ENCODE measurements around the gene PICK1.

The PICK1 gene

GRCh38 chr22:38026130-38027111, 30.8 kb upstream of the PICK1 start:
- H4K91ac ChIP-seq (ENCODE audit: low read depth, low read length): no peak overlapping the region
- no peaks in the 10 kb centered on the region for H3K27me3 ChIP-seq (ENCODE audit: insufficient read depth, low read length)
- H3K79me1 ChIP-seq (ENCODE audit: low read length): no peaks in the 10 kb centered on the region
- H3K23ac ChIP-seq (ENCODE audit: low read length): no peak overlapping the region
- no peak overlapping the region for H3K27ac ChIP-seq (ENCODE audit: low read depth, low read length)
- no peak overlapping the region for H3K4me3 ChIP-seq (ENCODE audit: low read depth, low read length)
- H2AK5ac ChIP-seq (ENCODE audit: low read length): no peak overlapping the region
- H3K36me3 ChIP-seq (ENCODE audit: control insufficient read depth in 1 of 2, insufficient read depth in 2 of 2, low read length in 2 of 2): no peaks in the 10 kb centered on the region
- H3K4me2 ChIP-seq (ENCODE audit: low read length): no peak overlapping the region
- H3K14ac ChIP-seq (ENCODE audit: low read length): no peak overlapping the region
- H3K4ac ChIP-seq (ENCODE audit: low read depth, low read length): no peak overlapping the region
- H3K79me2 ChIP-seq (ENCODE audit: control insufficient read depth, insufficient read depth, low read length, poor library complexity): no peaks in the 10 kb centered on the region
- H2BK12ac ChIP-seq (ENCODE audit: low read length): no peak overlapping the region
- H3K9me3 ChIP-seq (ENCODE audit: insufficient read depth, low read depth, low read length): no peaks in the 10 kb centered on the region
- DNase-seq: no peak
- H3K9ac ChIP-seq (ENCODE audit: low read length): no peak overlapping the region
- H2AFZ ChIP-seq (ENCODE audit: insufficient read depth, low read length, poor library complexity): no peak overlapping the region
- H2BK120ac ChIP-seq (ENCODE audit: insufficient read depth, low read length, poor library complexity): no peak overlapping the region
- no peak overlapping the region for H4K12ac ChIP-seq (ENCODE audit: low read depth, low read length)
- no peak overlapping the region for H2BK5ac ChIP-seq (ENCODE audit: low read depth, low read length, poor library complexity)
- WGBS (ENCODE audit: extremely low coverage, insufficient coverage, insufficient read length): no CpG with 5 or more reads among the region's 22 CpGs
- no peak overlapping the region for H4K8ac ChIP-seq (ENCODE audit: low read depth, low read length)
- H3K4me1 ChIP-seq (ENCODE audit: control insufficient read depth in 1 of 2, insufficient read depth in 2 of 2, low read length in 2 of 2): no peaks in the 10 kb centered on the region
- no peak overlapping the region for H3K18ac ChIP-seq (ENCODE audit: low read length)

GRCh38 chr22:38027487-38027886, 29.7 kb upstream of the PICK1 start:
- Histone ChIP-seq H3K4me1 (ENCODE audit: control insufficient read depth in 1 of 2, insufficient read depth in 2 of 2, low read length in 2 of 2) (peaks cover under 1% of the 10 kb centered on the region in 2 experiments), H2BK120ac (ENCODE audit: insufficient read depth, low read length, poor library complexity) (no peak overlapping the region), H4K91ac (ENCODE audit: low read depth, low read length) (no peak overlapping the region), H3K36me3 (ENCODE audit: control insufficient read depth in 1 of 2, insufficient read depth in 2 of 2, low read length in 2 of 2) (no peaks in the 10 kb centered on the region), H3K9me3 (ENCODE audit: insufficient read depth, low read depth, low read length) (no peaks in the 10 kb centered on the region), H3K4me3 (ENCODE audit: low read depth, low read length) (no peak overlapping the region), H2AFZ (ENCODE audit: insufficient read depth, low read length, poor library complexity) (no peak overlapping the region), H2AK5ac (ENCODE audit: low read length) (no peak overlapping the region), H3K79me2 (ENCODE audit: control insufficient read depth, insufficient read depth, low read length, poor library complexity) (no peaks in the 10 kb centered on the region), H4K8ac (ENCODE audit: low read depth, low read length) (no peak overlapping the region), H3K14ac (ENCODE audit: low read length) (no peak overlapping the region), H2BK5ac (ENCODE audit: low read depth, low read length, poor library complexity) (no peak overlapping the region), H4K12ac (ENCODE audit: low read depth, low read length) (no peak overlapping the region), H3K27ac (ENCODE audit: low read depth, low read length) (no peak overlapping the region), H3K4me2 (ENCODE audit: low read length) (no peak overlapping the region), H3K9ac (ENCODE audit: low read length) (no peak overlapping the region), H3K23ac (ENCODE audit: low read length) (no peak overlapping the region), H3K18ac (ENCODE audit: low read length) (no peak overlapping the region), H3K79me1 (ENCODE audit: low read length) (no peaks in the 10 kb centered on the region), H3K27me3 (ENCODE audit: insufficient read depth, low read length) (no peaks in the 10 kb centered on the region), H3K4ac (ENCODE audit: low read depth, low read length) (no peak overlapping the region), H2BK12ac (ENCODE audit: low read length) (no peak overlapping the region)
- WGBS (ENCODE audit: extremely low coverage, insufficient coverage, insufficient read length): no CpG with 5 or more reads among the region's 9 CpGs
- no peak for DNase-seq

GRCh38 chr22:38028344-38029130, 28.7 kb upstream of the PICK1 start:
- no peak overlapping the region for H3K18ac ChIP-seq (ENCODE audit: low read length)
- no peak overlapping the region for H2BK12ac ChIP-seq (ENCODE audit: low read length)
- no peaks in the 10 kb centered on the region for H3K79me2 ChIP-seq (ENCODE audit: control insufficient read depth, insufficient read depth, low read length, poor library complexity)
- H2BK5ac ChIP-seq (ENCODE audit: low read depth, low read length, poor library complexity): no peak overlapping the region
- H3K4ac ChIP-seq (ENCODE audit: low read depth, low read length): no peak overlapping the region
- H3K4me1 ChIP-seq (ENCODE audit: control insufficient read depth in 1 of 2, insufficient read depth in 2 of 2, low read length in 2 of 2): peaks cover 8 to 9% of the 10 kb centered on the region in 2 experiments
- no peaks in the 10 kb centered on the region for H3K36me3 ChIP-seq (ENCODE audit: control insufficient read depth in 1 of 2, insufficient read depth in 2 of 2, low read length in 2 of 2)
- no peak overlapping the region for H4K91ac ChIP-seq (ENCODE audit: low read depth, low read length)
- H3K4me2 ChIP-seq (ENCODE audit: low read length): no peak overlapping the region
- no peak overlapping the region for H2BK120ac ChIP-seq (ENCODE audit: insufficient read depth, low read length, poor library complexity)
- WGBS (ENCODE audit: extremely low coverage, insufficient coverage, insufficient read length): no CpG with 5 or more reads among the region's 15 CpGs
- H3K23ac ChIP-seq (ENCODE audit: low read length): no peak overlapping the region
- no peaks in the 10 kb centered on the region for H3K9me3 ChIP-seq (ENCODE audit: insufficient read depth, low read depth, low read length)
- peaks cover 3% of the 10 kb centered on the region for H3K79me1 ChIP-seq (ENCODE audit: low read length)
- no peak overlapping the region for H3K14ac ChIP-seq (ENCODE audit: low read length)
- no peak overlapping the region for H3K9ac ChIP-seq (ENCODE audit: low read length)
- H3K27ac ChIP-seq (ENCODE audit: low read depth, low read length): no peak overlapping the region
- no peak overlapping the region for H2AK5ac ChIP-seq (ENCODE audit: low read length)
- H2AFZ ChIP-seq (ENCODE audit: insufficient read depth, low read length, poor library complexity): no peak overlapping the region
- DNase-seq: no peak
- H4K12ac ChIP-seq (ENCODE audit: low read depth, low read length): no peak overlapping the region
- H4K8ac ChIP-seq (ENCODE audit: low read depth, low read length): no peak overlapping the region
- H3K27me3 ChIP-seq (ENCODE audit: insufficient read depth, low read length): no peaks in the 10 kb centered on the region
- no peak overlapping the region for H3K4me3 ChIP-seq (ENCODE audit: low read depth, low read length)

- peaks cover 11% of the 10 kb centered on the region for H3K79me1 ChIP-seq (ENCODE audit: low read length)
- H4K8ac ChIP-seq (ENCODE audit: low read depth, low read length): no peak overlapping the region
- no peak overlapping the region for H3K14ac ChIP-seq (ENCODE audit: low read length)
- DNase-seq: no peak
- H3K36me3 ChIP-seq (ENCODE audit: control insufficient read depth in 1 of 2, insufficient read depth in 2 of 2, low read length in 2 of 2): no peaks in the 10 kb centered on the region
- H3K23ac ChIP-seq (ENCODE audit: low read length): no peak overlapping the region
- no peak overlapping the region for H4K91ac ChIP-seq (ENCODE audit: low read depth, low read length)
- no peak overlapping the region for H3K27ac ChIP-seq (ENCODE audit: low read depth, low read length)
- no peak overlapping the region for H3K9ac ChIP-seq (ENCODE audit: low read length)
- no peak overlapping the region for H3K18ac ChIP-seq (ENCODE audit: low read length)
- peaks cover 17% of the 10 kb centered on the region in 2 experiments for H3K4me1 ChIP-seq (ENCODE audit: control insufficient read depth in 1 of 2, insufficient read depth in 2 of 2, low read length in 2 of 2)
- H2BK120ac ChIP-seq (ENCODE audit: insufficient read depth, low read length, poor library complexity): no peak overlapping the region
- H2AFZ ChIP-seq (ENCODE audit: insufficient read depth, low read length, poor library complexity): no peak overlapping the region
- peaks cover 3% of the 10 kb centered on the region for H3K79me2 ChIP-seq (ENCODE audit: control insufficient read depth, insufficient read depth, low read length, poor library complexity)
- H3K9me3 ChIP-seq (ENCODE audit: insufficient read depth, low read depth, low read length): no peaks in the 10 kb centered on the region
- H3K4ac ChIP-seq (ENCODE audit: low read depth, low read length): no peak overlapping the region
- H3K4me3 ChIP-seq (ENCODE audit: low read depth, low read length): no peak overlapping the region
- H4K12ac ChIP-seq (ENCODE audit: low read depth, low read length): no peak overlapping the region
- H2BK12ac ChIP-seq (ENCODE audit: low read length): no peak overlapping the region
- no peak overlapping the region for H3K4me2 ChIP-seq (ENCODE audit: low read length)
- H2AK5ac ChIP-seq (ENCODE audit: low read length): no peak overlapping the region
- no peak overlapping the region for H2BK5ac ChIP-seq (ENCODE audit: low read depth, low read length, poor library complexity)
- H3K27me3 ChIP-seq (ENCODE audit: insufficient read depth, low read length): no peaks in the 10 kb centered on the region
These were observed 27.8 kb upstream of the PICK1 start for GRCh38 chr22:38029370-38029769.
